HCT116 (cell line): ENCODE measurements around the gene TNFRSF14. TPM values are rescaled to one million over a fixed set of nuclear protein-coding genes. Genes with fewer than 3 reads are reported as not detected.

Experiments used
- ATAC-seq: fragments of 200-7000 bp; cut with Tn5 transposase; 2 replicates; pipeline ENCODE4 v1.9.1; 2020; ENCODE audit warnings: mild to moderate bottlenecking, moderate library complexity
- BruUV-seq: library from RNA; stranded (reverse); fragments of 400-500 nt; replicated peaks from 2 replicates; lab custom pipeline; 2021; lab: Mats Ljungman, UMichigan
- CTCF ChIA-PET: fragments of 300-600 bp; sonication (Branson Sonifier 250); formaldehyde crosslinking; loops from one replicate; lab custom pipeline; 2021; ENCODE audit warnings: antibody characterized with exemption; lab: Charles Lee
- POLR2A ChIA-PET: fragments of 300-600, 350-600 bp; sonication (Branson Sonifier 250); formaldehyde crosslinking; loops from one replicate; lab custom pipeline; 2021; ENCODE audit warnings: antibody characterized with exemption; lab: Charles Lee
- RAD21 ChIA-PET, 2 experiments: fragments of 300-600 bp; sonication (Branson Sonifier 250); formaldehyde crosslinking; loops; one replicate each; lab custom pipeline; 2023; ENCODE audit warnings: low total read pairs in 2 of 2; ENCODE audit not compliant: uncharacterized antibody in 2 of 2, unreplicated experiment in 2 of 2, low non-redundant PET in 1 of 2; lab: Charles Lee
- DNase-seq: peaks from one replicate; pipeline ENCODE4 v3.0.0-alpha.2; 2010; ENCODE audit warnings: low read depth, low spot score
- H2AFZ ChIP-seq: fragments of 200-600 bp; shearing (Covaris generic), sonication (generic); 2 replicates; pipeline ENCODE4 v1.6.1; 2017; ENCODE audit warnings: low read depth, mixed run types, mixed read lengths, antibody characterized with exemption, low read length; ENCODE audit not compliant: poor library complexity, severe bottlenecking
- H3K27ac ChIP-seq: 2 replicates; pipeline ENCODE4 v1.5.1; 2012; ENCODE audit warnings: low read depth, low read length
- H3K27me3 ChIP-seq: fragments of 200-600 bp; sonication (generic); 2 replicates; pipeline ENCODE4 v1.6.1; 2016; ENCODE audit warnings: mixed run types, low read length, mixed read lengths; ENCODE audit not compliant: insufficient read depth
- H3K36me3 ChIP-seq, 2 experiments: fragments of 200-500 bp in 1 of 2; fragments of 200-600 bp in 1 of 2; sonication (Bioruptor generic) in 1 of 2; sonication (generic) in 1 of 2; 2 replicates each; pipeline versions ENCODE4 v1.5.1 to v1.6.1; 2014 to 2016; ENCODE audit warnings: low read length in 2 of 2, inconsistent platforms in 1 of 2, mixed read lengths in 1 of 2, mixed run types in 1 of 2; ENCODE audit not compliant: insufficient read depth in 2 of 2, control insufficient read depth in 1 of 2
- H3K4me1 ChIP-seq, 2 experiments: fragments of 200-600 bp in 1 of 2; sonication (generic) in 1 of 2; 2 replicates each; pipeline versions ENCODE4 v1.5.1 to v1.6.1; 2012 to 2017; ENCODE audit warnings: low read length in 2 of 2, inconsistent platforms in 1 of 2, mild to moderate bottlenecking in 1 of 2, mixed read lengths in 1 of 2, mixed run types in 1 of 2, moderate library complexity in 1 of 2; ENCODE audit not compliant: insufficient read depth in 2 of 2, control insufficient read depth in 1 of 2
- H3K4me2 ChIP-seq: fragments of 200-600 bp; sonication (generic); 2 replicates; pipeline ENCODE4 v1.6.1; 2017; ENCODE audit warnings: mixed run types, low read length, mixed read lengths
- H3K4me3 ChIP-seq, 2 experiments: fragments of 200-600 bp in 1 of 2; sonication (generic) in 1 of 2; replicated peaks in 1 of 2; 2 replicates each; pipeline ENCODE4 v1.5.1; 2011 to 2016; ENCODE audit warnings: low read length in 2 of 2, control low read depth in 1 of 2, low read depth in 1 of 2, mild to moderate bottlenecking in 1 of 2, mixed read lengths in 1 of 2, mixed run types in 1 of 2
- H3K79me2 ChIP-seq: fragments of 200-600 bp; sonication (generic); 2 replicates; pipeline ENCODE4 v1.6.1; 2017; ENCODE audit warnings: mild to moderate bottlenecking, mixed run types, low read length, moderate library complexity, mixed read lengths; ENCODE audit not compliant: insufficient read depth
- H3K9ac ChIP-seq: fragments of 200-600 bp; sonication (generic); 2 replicates; pipeline ENCODE4 v1.6.1; 2016; ENCODE audit warnings: low read length, mixed read lengths
- H3K9me2 ChIP-seq: fragments of 200-600 bp; sonication (generic), shearing (Covaris generic); 2 replicates; pipeline ENCODE4 v1.6.1; 2017; ENCODE audit warnings: mixed run types, mild to moderate bottlenecking, moderate library complexity; ENCODE audit not compliant: insufficient read depth
- H3K9me3 ChIP-seq, 2 experiments: fragments of 200-500 bp in 1 of 2; fragments of 200-600 bp in 1 of 2; sonication (Bioruptor generic) in 1 of 2; sonication (generic) in 1 of 2; 2 replicates each; pipeline ENCODE4 v1.6.1; 2014 to 2017; ENCODE audit warnings: low read length in 2 of 2, mixed read lengths in 2 of 2, inconsistent platforms in 1 of 2, low read depth in 1 of 2, mild to moderate bottlenecking in 1 of 2, mixed run types in 1 of 2, moderate library complexity in 1 of 2; ENCODE audit not compliant: control insufficient read depth in 1 of 2, insufficient read depth in 1 of 2
- H4K20me1 ChIP-seq: fragments of 200-600 bp; sonication (generic), shearing (Covaris generic); 2 replicates; pipeline ENCODE4 v1.6.1; 2017; ENCODE audit warnings: mixed run types, mild to moderate bottlenecking, moderate library complexity; ENCODE audit not compliant: insufficient read depth
- ATF3 ChIP-seq: IDR thresholded peaks from 2 replicates; pipeline ENCODE4 v1.6.1; 2012
- CBX3 ChIP-seq: IDR thresholded peaks from 2 replicates; pipeline ENCODE4 v1.6.1; 2012; ENCODE audit warnings: low read depth
- CTCF ChIP-seq, 3 experiments: fragments of 200-600 bp in 1 of 3; sonication (generic) in 1 of 3; IDR thresholded peaks in 2 of 3; conservative IDR thresholded peaks in 1 of 3; 2 replicates each; pipeline ENCODE4 v1.5.1; 2012 to 2017; ENCODE audit warnings: low read depth in 2 of 3, low read length in 2 of 3, antibody characterized with exemption in 1 of 3, borderline replicate concordance in 1 of 3, control low read depth in 1 of 3, mild to moderate bottlenecking in 1 of 3, mixed read lengths in 1 of 3, mixed run types in 1 of 3, moderate library complexity in 1 of 3; ENCODE audit not compliant: insufficient read depth in 1 of 3
- EGR1 ChIP-seq: IDR thresholded peaks from 2 replicates; pipeline ENCODE4 v1.6.1; 2012; ENCODE audit warnings: low read depth
- ELF1 ChIP-seq: IDR thresholded peaks from 2 replicates; pipeline ENCODE4 v1.6.1; 2012; ENCODE audit warnings: low read depth, borderline replicate concordance
- EZH2 ChIP-seq: fragments of 200-600 bp; sonication (generic); IDR thresholded peaks from 2 replicates; pipeline ENCODE4 v1.6.1; 2017; ENCODE audit warnings: antibody characterized with exemption, mixed run types
- EZH2phosphoT487 ChIP-seq: fragments of 200-600 bp; IDR thresholded peaks from 2 replicates; pipeline ENCODE4 v1.6.1; 2018; ENCODE audit warnings: antibody characterized with exemption, borderline replicate concordance
- FOSL1 ChIP-seq: IDR thresholded peaks from 2 replicates; pipeline ENCODE4 v1.6.1; 2012; ENCODE audit warnings: low read depth
- JUND ChIP-seq: IDR thresholded peaks from 2 replicates; pipeline ENCODE4 v1.6.1; 2012
- MAX ChIP-seq: IDR thresholded peaks from 2 replicates; pipeline ENCODE4 v1.6.1; 2012
- POLR2A ChIP-seq: IDR thresholded peaks from 2 replicates; pipeline ENCODE4 v1.7.0; 2011; ENCODE audit warnings: borderline replicate concordance; ENCODE audit not compliant: insufficient read depth, insufficient read length; ENCODE audit errors: extremely low read depth
- POLR2AphosphoS5 ChIP-seq: IDR thresholded peaks from 2 replicates; pipeline ENCODE4 v1.6.1; 2011; ENCODE audit warnings: mild to moderate bottlenecking, low read depth, low read length, moderate library complexity
- REST ChIP-seq: IDR thresholded peaks from 2 replicates; pipeline ENCODE4 v1.6.1; 2012; ENCODE audit warnings: low read depth
- SIN3A ChIP-seq: IDR thresholded peaks from 2 replicates; pipeline ENCODE4 v1.6.1; 2012; ENCODE audit warnings: low read depth
- SP1 ChIP-seq: IDR thresholded peaks from 2 replicates; pipeline ENCODE4 v1.6.1; 2012; ENCODE audit warnings: low read depth
- SRF ChIP-seq: IDR thresholded peaks from 2 replicates; pipeline ENCODE4 v1.6.1; 2012; ENCODE audit warnings: low read depth
- TCF7L2 ChIP-seq: IDR thresholded peaks from 2 replicates; pipeline ENCODE4 v1.7.0; 2011; ENCODE audit warnings: borderline replicate concordance, inconsistent platforms; ENCODE audit not compliant: insufficient read depth, insufficient read length; ENCODE audit errors: extremely low read depth
- YY1 ChIP-seq: IDR thresholded peaks from 2 replicates; pipeline ENCODE4 v1.6.1; 2011; ENCODE audit warnings: low read length, low read depth, moderate library complexity, mild to moderate bottlenecking; ENCODE audit not compliant: insufficient replicate concordance; ENCODE audit errors: extremely low read depth
- ZFX ChIP-seq: fragments of 450-650 bp; IDR thresholded peaks from 2 replicates; pipeline ENCODE4 v1.6.1; 2017
- ZNF274 ChIP-seq: fragments of 200-500 bp; sonication (Bioruptor generic); IDR thresholded peaks from 2 replicates; pipeline ENCODE4 v1.6.1; 2014; ENCODE audit warnings: mild to moderate bottlenecking, low read depth, low read length, inconsistent platforms
- intact Hi-C: fragments of 100-400 bp; cut with micrococcal nuclease; formaldehyde crosslinking; loops from 2 replicates; pipeline ENCODE4 v1.10.0; 2022
- total RNA-seq: library from RNA; stranded (reverse); gene quantifications from one replicate; pipeline ENCODE4 v1.2.1, GENCODE V29; 2021; ENCODE audit not compliant: unreplicated experiment

The TNFRSF14 gene
- total RNA-seq, 1 experiment from 2014 or later = 0.66 TPM

GRCh38 chr1:2516946-2517345 lies 39.2 kb upstream of the TNFRSF14 start:
- RAD21 ChIA-PET = no interaction called here
- H3K27ac ChIP-seq = no peak overlapping the region
- no TSS peak for BruUV-seq
- H3K9ac ChIP-seq = no peak overlapping the region
- CTCF ChIA-PET = no interaction called here
- H3K4me1 ChIP-seq = no peaks in the 10 kb centered on the region
- ATAC-seq = no peak
- no peak overlapping the region for H2AFZ ChIP-seq
- intact Hi-C loops = no loop called here
- H3K9me2 ChIP-seq = no peaks in the 10 kb centered on the region
- H3K27me3 ChIP-seq = no peaks in the 10 kb centered on the region
- no peak overlapping the region for H3K4me3 ChIP-seq
- POLR2A ChIA-PET = no interaction called here
- TF ChIP-seq SRF (no peak), EZH2phosphoT487 (no peak), REST (no peak), POLR2A (no peak), POLR2AphosphoS5 (no peak), ZNF274 (no peak), CBX3 (no peak), SP1 (no peak), TCF7L2 (no peak), EGR1 (no peak), ELF1 (no peak), JUND (no peak), SIN3A (no peak), ZFX (no peak), CTCF (IDR thresholded peaks at IDR 0.05 in 2 of 3, conservative IDR thresholded peaks at IDR 0.05 in 1 of 3; ENCODE audit: borderline replicate concordance in 1 of 3, insufficient read depth in 1 of 3, low read depth in 2 of 3, low read length in 2 of 3) (no peak), FOSL1 (no peak), EZH2 (no peak), YY1 (no peak), ATF3 (no peak), MAX (no peak)
- peaks cover 9% of the 10 kb centered on the region for H3K79me2 ChIP-seq
- DNase-seq = no peak
- no peak overlapping the region for H3K4me2 ChIP-seq
- no peaks in the 10 kb centered on the region for H3K9me3 ChIP-seq
- H3K36me3 ChIP-seq = peaks cover 15 to 22% of the 10 kb centered on the region in 2 experiments; a peak in 3 of 4 replicates
- H4K20me1 ChIP-seq = no peaks in the 10 kb centered on the region
